ENCODE results near the gene MMP25. TPM values are rescaled to one million over a fixed set of nuclear protein-coding genes. Genes with fewer than 3 reads are reported as not detected.

The MMP25 gene
- total RNA-seq, 4 donors from 2014 or later: 0.57 TPM; not detected in 3

GRCh38 chr16:3012828-3013420 is 33.4 kb upstream of the MMP25 start, which contains the start of gene CLDN9:
Gene CLDN9, plus strand, starts transcription at chr16:3012923. Its CDS starts 440 bp downstream, at chr16:3013363.
- TF ChIP-seq, protein P1, sequence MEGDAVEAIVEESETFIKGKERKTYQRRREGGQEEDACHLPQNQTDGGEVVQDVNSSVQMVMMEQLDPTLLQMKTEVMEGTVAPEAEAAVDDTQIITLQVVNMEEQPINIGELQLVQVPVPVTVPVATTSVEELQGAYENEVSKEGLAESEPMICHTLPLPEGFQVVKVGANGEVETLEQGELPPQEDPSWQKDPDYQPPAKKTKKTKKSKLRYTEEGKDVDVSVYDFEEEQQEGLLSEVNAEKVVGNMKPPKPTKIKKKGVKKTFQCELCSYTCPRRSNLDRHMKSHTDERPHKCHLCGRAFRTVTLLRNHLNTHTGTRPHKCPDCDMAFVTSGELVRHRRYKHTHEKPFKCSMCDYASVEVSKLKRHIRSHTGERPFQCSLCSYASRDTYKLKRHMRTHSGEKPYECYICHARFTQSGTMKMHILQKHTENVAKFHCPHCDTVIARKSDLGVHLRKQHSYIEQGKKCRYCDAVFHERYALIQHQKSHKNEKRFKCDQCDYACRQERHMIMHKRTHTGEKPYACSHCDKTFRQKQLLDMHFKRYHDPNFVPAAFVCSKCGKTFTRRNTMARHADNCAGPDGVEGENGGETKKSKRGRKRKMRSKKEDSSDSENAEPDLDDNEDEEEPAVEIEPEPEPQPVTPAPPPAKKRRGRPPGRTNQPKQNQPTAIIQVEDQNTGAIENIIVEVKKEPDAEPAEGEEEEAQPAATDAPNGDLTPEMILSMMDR (IDR thresholded peaks at IDR 0.05; ENCODE audit: low read depth): no peak

DNA sequence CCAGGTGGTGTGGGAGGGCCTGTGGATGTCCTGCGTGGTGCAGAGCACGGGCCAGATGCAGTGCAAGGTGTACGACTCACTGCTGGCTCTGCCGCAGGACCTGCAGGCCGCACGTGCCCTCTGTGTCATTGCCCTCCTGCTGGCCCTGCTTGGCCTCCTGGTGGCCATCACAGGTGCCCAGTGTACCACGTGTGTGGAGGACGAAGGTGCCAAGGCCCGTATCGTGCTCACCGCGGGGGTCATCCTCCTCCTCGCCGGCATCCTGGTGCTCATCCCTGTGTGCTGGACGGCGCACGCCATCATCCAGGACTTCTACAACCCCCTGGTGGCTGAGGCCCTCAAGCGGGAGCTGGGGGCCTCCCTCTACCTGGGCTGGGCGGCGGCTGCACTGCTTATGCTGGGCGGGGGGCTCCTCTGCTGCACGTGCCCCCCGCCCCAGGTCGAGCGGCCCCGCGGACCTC is 32.8 kb upstream of the MMP25 start:
- TF ChIP-seq, protein P1 (IDR thresholded peaks at IDR 0.05; ENCODE audit: low read depth): no peak

DNA sequence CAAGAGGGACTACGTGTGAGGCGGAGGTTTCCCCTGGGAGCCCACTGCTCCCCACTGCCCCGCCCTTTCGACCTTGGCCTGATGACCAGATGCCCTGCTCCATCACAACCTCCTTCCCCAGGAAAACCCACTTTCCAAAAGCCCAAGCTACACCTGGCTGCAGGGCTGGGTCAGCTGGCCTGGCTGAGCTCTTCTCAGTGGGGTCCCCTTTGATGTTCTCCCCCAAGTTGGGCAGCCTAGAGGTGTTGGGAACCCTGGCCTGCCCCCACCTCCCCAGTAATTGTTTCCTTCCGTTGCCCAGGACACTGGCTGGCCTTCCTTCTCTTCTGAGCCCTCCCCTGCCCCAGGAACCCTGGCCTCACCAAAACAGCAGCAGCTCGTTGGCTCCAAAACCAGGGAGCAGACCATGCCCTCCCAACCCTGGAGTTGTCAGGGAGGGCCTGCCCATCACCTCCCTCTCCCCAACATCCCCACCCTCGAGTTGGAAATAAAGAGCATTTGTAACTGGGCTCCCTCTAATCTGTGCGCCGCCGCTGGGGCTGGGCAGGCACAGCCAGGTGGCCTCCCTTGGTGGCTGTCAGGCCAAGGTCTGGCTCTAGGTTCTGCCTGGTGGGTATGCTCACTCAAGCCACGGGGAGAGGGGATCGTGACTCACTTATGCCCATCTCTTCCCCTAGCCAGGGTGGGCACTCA is 32.2 kb upstream of the MMP25 start:
- TF ChIP-seq, protein P1 (IDR thresholded peaks at IDR 0.05; ENCODE audit: low read depth): no peak

GRCh38 chr16:3014971-3015370 is 31.4 kb upstream of the MMP25 start:
- TF ChIP-seq, protein P1 (IDR thresholded peaks at IDR 0.05; ENCODE audit: low read depth): no peak

DNA sequence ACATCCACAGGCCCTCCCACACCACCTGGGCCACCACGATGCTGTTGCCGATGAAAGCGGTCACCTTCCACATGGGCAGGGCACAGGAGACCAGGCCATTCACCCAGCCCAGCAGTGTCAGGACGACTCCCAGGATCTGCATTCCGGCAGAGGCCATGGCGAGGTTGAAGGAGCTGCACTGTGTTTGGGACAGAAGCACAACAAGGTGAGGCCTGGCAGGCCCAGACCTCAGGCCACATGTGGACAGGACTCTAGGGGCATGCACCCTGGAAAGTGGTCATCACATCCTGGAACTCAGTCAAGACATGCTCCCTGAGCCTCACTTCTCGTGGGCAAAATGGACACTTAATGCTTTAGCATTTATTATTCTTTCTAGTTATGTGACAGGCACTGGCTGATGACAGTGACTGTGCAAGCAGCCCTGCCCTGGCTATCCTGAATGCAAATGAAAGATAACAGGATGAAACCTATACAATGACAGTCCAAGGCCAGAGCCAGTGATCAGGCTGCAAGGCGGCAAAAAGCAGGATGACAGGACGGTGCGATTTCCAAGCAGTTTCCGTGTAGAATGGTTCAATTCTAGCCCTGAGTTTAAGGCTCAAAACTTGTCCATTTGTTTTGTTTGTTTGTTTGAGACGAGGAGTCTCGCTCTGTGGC is 30.4 kb upstream of the MMP25 start:
- TF ChIP-seq, protein P1 (IDR thresholded peaks at IDR 0.05; ENCODE audit: low read depth): no peak

DNA sequence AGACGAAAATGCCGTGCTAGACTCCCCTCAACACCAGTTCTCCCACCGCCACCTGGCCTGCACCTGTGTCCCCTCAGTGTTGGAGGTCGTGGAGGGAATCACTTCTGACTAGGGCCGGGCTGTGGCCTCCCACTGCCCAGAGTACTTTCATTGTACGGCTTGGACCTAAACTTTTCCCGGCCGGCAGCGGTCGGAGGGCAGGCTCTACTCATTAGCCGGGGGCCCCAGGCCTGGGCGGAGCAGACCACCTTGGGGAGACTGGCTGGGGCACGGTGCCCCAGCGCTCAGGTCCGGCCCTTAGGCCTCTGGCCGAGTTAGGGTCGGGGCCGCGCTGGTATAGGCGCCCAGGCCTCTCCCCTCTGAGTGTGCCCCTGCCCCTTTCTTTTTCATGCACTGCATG is 29.0 kb upstream of the MMP25 start:
- TF ChIP-seq, protein P1 (IDR thresholded peaks at IDR 0.05; ENCODE audit: low read depth): no peak
